ENCODE data around the gene SIRT7. TPM values are rescaled to one million over a fixed set of nuclear protein-coding genes. Genes with fewer than 3 reads are reported as not detected.

Gene SIRT7
- total and polyA plus RNA-seq, 4 donors = 8.5 to 43.1 (median 20.1) TPM

DNA sequence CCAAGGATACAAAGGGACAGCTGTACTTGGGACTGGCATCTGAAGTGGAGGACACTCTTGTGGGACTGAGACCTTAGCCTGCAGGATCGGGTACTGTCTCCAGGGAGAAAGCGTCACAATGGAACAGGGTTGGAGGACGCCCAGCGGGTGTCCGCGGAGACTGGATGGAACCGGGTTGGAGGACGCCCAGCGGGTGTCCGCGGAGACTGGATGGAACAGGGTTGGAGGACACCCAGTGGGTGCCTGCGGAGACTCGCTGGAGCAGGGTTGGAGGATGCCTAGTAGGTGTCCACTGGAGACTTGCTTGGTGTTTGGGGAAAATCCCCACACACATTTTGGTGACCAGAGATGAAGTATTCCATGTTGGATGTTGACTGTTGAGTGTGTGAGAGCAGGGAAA, 29.2 kb upstream of the SIRT7 start, which contains the start of gene MYADML2:
MYADML2 (minus strand) TSS at position 45 of the 400 bp plus-strand sequence. CDS start 5,492 bp downstream, outside the sequence.
- Histone ChIP-seq H3K4me3 (ENCODE audit: low read length in 2 of 2) (no peak within 1 kb of the TSS), H3K27me3 (ENCODE audit: control insufficient read depth in 1 of 2, insufficient read depth in 2 of 2, low read length in 1 of 2) (no peaks in the 10 kb centered on the region), H3K9me3 (ENCODE audit: control insufficient read depth, low read length) (no peaks in the 10 kb centered on the region), H3K36me3 (ENCODE audit: control insufficient read depth in 1 of 2, insufficient read depth in 2 of 2, low read length in 1 of 2) (no peaks in the 10 kb centered on the region), H3K27ac (ENCODE audit: low read depth in 1 of 2, low read length in 2 of 2) (no peak within 1 kb of the TSS), H3K4me1 (ENCODE audit: control insufficient read depth in 1 of 2, insufficient read depth in 2 of 2, low read length in 2 of 2) (no peaks in the 10 kb centered on the region)
- no peak for ATAC-seq (ENCODE audit: low FRiP score)
- DNase-seq = no peak
- intact Hi-C loops (cut with DNase I) = no loop called here
- 87 to 88% methylated on average over 13 of the region's 13 CpGs for WGBS, 2 donors

DNA sequence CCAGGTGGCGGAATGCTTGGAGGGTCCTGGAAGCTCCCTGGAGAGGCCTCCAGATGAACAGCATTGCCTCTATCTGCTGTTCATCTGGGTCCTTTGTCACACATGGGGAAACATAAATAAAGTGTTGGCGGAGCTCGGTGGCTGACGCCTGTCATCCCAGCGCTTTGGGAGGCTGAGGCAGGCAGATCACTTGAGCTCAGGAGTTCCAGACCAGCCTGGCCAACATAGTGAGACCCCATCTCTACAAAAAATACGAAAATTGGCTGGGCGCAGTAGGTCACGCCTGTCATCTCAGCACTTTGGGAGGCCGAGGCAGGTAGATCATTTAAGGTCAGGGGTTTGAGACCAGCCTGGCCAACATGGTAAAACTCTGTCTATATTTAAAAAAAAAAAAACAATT, 26.9 kb upstream of the SIRT7 start:
- ATAC-seq (ENCODE audit: low FRiP score) (no peak), DNase-seq (no peak)
- 81 to 85% methylated on average over 9 of the region's 9 CpGs for WGBS, 2 donors
- Histone ChIP-seq H3K36me3 (ENCODE audit: control insufficient read depth in 1 of 2, insufficient read depth in 2 of 2, low read length in 1 of 2) (no peaks in the 10 kb centered on the region), H3K9me3 (ENCODE audit: control insufficient read depth, low read length) (no peaks in the 10 kb centered on the region), H3K4me3 (ENCODE audit: low read length in 2 of 2) (no peak overlapping the region), H3K27me3 (ENCODE audit: control insufficient read depth in 1 of 2, insufficient read depth in 2 of 2, low read length in 1 of 2) (no peaks in the 10 kb centered on the region), H3K27ac (ENCODE audit: low read depth in 1 of 2, low read length in 2 of 2) (no peak overlapping the region), H3K4me1 (ENCODE audit: control insufficient read depth in 1 of 2, insufficient read depth in 2 of 2, low read length in 2 of 2) (no peaks in the 10 kb centered on the region)
- intact Hi-C loops (cut with DNase I) = no loop called here

DNA sequence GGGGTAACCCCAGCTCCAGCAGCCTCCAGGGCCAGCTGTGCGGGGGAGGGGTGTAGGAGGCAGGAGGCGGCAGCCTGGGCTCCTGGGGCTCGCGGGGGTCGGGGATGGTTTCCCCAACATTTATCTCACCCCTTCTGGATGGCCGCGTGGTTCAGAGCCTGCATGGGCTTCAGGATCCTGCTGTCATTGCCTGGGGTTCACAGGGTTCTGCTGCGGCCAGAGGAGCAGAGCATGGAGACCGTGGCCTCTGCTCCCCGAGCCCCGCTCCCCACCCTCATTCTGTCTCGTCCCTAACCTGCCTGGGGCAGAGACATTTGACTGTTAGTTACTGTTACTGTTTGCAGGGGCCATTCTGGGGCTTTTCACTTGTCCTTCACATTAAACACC, 24.2 kb upstream of the SIRT7 start:
- Histone ChIP-seq H3K4me3 (ENCODE audit: low read length in 2 of 2) (no peak overlapping the region), H3K36me3 (ENCODE audit: control insufficient read depth in 1 of 2, insufficient read depth in 2 of 2, low read length in 1 of 2) (no peaks in the 10 kb centered on the region)
- WGBS, 2 donors = 27 to 36% methylated on average over 11 to 12 of the region's 12 CpGs

DNA sequence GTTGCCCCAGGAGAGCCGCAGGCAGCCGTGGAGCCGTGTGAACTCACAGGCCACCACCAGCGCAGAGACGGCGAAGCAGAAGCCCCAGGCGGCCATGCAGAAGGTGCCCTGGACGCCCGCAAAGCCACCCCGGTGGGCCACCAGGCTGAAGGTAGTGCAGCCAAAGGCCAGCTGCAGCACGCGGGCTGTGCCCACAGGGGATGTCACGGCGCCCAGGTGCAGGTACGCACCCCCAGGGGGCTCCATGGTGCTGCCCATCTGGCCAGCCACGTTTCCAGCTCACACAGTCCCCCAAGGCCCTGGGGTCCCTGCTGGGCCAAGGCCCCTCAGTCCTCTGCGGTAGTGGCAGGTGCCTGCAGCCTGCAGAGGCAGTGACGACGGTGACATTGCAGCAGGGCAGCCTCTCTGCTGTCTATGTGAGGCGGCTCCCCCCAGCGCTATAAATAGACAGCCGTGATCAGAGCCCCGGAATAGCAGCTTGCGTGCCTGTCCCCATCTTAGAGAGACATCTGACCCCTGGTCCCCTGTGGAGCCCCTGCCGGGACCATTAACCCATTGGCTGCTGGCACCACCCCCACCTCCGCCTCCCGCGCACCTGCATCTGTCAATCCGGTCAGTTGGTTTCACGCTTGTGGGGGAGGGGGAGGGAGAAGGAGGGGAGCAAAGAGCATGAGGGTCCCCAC, 23.6 kb upstream of the SIRT7 start:
- Histone ChIP-seq H3K4me1 (ENCODE audit: control insufficient read depth in 1 of 2, insufficient read depth in 2 of 2, low read length in 2 of 2) (no peaks in the 10 kb centered on the region), H3K27ac (ENCODE audit: low read depth in 1 of 2, low read length in 2 of 2) (no peak overlapping the region), H3K27me3 (ENCODE audit: control insufficient read depth in 1 of 2, insufficient read depth in 2 of 2, low read length in 1 of 2) (no peaks in the 10 kb centered on the region), H3K9me3 (ENCODE audit: control insufficient read depth, low read length) (no peaks in the 10 kb centered on the region), H3K4me3 (ENCODE audit: low read length in 2 of 2) (no peak overlapping the region), H3K36me3 (ENCODE audit: control insufficient read depth in 1 of 2, insufficient read depth in 2 of 2, low read length in 1 of 2) (no peaks in the 10 kb centered on the region)
- ATAC-seq (ENCODE audit: low FRiP score) = no peak
- 35 to 36% methylated on average over 30 of the region's 30 CpGs for WGBS, 2 donors
- intact Hi-C loops (cut with DNase I) = no loop called here
- peak in 1 of 2 donors; percentile 75 for DNase-seq

More for the DNA sequence above, 24.2 kb upstream of the SIRT7 start:
- Histone ChIP-seq H3K27ac (ENCODE audit: low read depth in 1 of 2, low read length in 2 of 2) (no peak overlapping the region), H3K4me1 (ENCODE audit: control insufficient read depth in 1 of 2, insufficient read depth in 2 of 2, low read length in 2 of 2) (no peaks in the 10 kb centered on the region), H3K9me3 (ENCODE audit: control insufficient read depth, low read length) (no peaks in the 10 kb centered on the region), H3K27me3 (ENCODE audit: control insufficient read depth in 1 of 2, insufficient read depth in 2 of 2, low read length in 1 of 2) (no peaks in the 10 kb centered on the region)
- DNase-seq (no peak), ATAC-seq (ENCODE audit: low FRiP score) (no peak)
- intact Hi-C loops (cut with DNase I) = no loop called here

DNA sequence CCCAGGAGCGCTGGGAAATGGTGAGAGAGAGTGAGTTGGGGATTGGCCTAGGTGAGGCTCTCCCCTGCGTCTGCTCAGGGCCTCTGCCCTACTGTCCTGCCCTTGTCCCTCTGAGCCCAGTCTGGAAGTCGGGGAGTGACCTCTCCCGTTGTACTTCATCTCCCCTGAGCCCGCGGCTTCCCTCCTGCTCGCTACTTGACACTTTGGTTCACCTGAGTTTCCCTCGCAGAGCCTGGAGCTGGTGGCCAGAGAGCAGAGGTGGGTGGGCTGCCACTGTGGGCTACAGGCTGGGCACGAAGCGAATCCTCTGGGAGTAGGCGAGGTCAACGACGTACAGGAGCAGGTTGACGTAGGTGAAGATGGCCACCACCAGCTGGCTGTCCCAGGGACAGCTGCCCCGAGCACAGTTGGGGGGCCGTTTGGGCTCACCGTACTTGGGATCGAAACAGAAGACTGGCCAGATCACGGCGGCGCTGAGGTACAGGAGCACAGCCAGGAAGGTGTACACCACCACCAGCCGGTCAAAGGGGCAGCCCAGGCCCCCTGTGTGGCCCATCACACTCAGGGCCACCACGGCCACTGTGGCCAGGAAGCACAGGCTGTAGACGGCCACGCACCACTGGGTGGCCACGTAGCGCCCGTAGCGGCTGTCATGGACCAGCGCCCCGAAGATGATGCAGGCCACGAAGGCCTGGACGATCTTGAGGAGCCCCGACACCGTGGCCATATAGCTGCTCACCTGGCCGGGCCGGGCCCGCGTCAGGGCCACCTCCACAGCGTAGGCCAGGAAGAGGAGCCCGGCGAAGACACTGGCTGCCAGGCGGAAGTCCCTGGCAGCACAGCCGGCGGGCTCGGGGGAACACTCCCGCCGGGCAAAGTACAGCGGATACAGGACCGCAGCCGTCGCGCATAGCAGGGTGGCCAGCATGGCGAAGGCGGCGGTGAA, 22.8 kb upstream of the SIRT7 start:
- ATAC-seq (ENCODE audit: low FRiP score) (no peak), DNase-seq (no peak)
- H3K27ac ChIP-seq (ENCODE audit: low read depth in 1 of 2, low read length in 2 of 2) = no peak overlapping the region
- no peaks in the 10 kb centered on the region for H3K27me3 ChIP-seq (ENCODE audit: control insufficient read depth in 1 of 2, insufficient read depth in 2 of 2, low read length in 1 of 2)
- intact Hi-C loops (cut with DNase I) = no loop called here
- 87 to 89% methylated on average over 56 of the region's 56 CpGs for WGBS, 2 donors
- no peaks in the 10 kb centered on the region for H3K36me3 ChIP-seq (ENCODE audit: control insufficient read depth in 1 of 2, insufficient read depth in 2 of 2, low read length in 1 of 2)
- H3K9me3 ChIP-seq (ENCODE audit: control insufficient read depth, low read length) = no peaks in the 10 kb centered on the region
- H3K4me3 ChIP-seq (ENCODE audit: low read length in 2 of 2) = no peak overlapping the region
- H3K4me1 ChIP-seq (ENCODE audit: control insufficient read depth in 1 of 2, insufficient read depth in 2 of 2, low read length in 2 of 2) = no peaks in the 10 kb centered on the region

GRCh38 chr17:81939881-81940385, 22.0 kb upstream of the SIRT7 start:
- H3K9me3 ChIP-seq (ENCODE audit: control insufficient read depth, low read length) = no peaks in the 10 kb centered on the region
- peak; percentile 88 to 92 for DNase-seq
- intact Hi-C loops (cut with DNase I) = no loop called here
- no peak overlapping the region for H3K27ac ChIP-seq (ENCODE audit: low read depth in 1 of 2, low read length in 2 of 2)
- 11 to 15% methylated on average over 21 of the region's 21 CpGs for WGBS, 2 donors
- peak; percentile 37 for ATAC-seq (ENCODE audit: low FRiP score)
- no peaks in the 10 kb centered on the region for H3K4me1 ChIP-seq (ENCODE audit: control insufficient read depth in 1 of 2, insufficient read depth in 2 of 2, low read length in 2 of 2)
- no peaks in the 10 kb centered on the region for H3K36me3 ChIP-seq (ENCODE audit: control insufficient read depth in 1 of 2, insufficient read depth in 2 of 2, low read length in 1 of 2)
- H3K4me3 ChIP-seq (ENCODE audit: low read length in 2 of 2) = no peak overlapping the region
- H3K27me3 ChIP-seq (ENCODE audit: control insufficient read depth in 1 of 2, insufficient read depth in 2 of 2, low read length in 1 of 2) = no peaks in the 10 kb centered on the region

DNA sequence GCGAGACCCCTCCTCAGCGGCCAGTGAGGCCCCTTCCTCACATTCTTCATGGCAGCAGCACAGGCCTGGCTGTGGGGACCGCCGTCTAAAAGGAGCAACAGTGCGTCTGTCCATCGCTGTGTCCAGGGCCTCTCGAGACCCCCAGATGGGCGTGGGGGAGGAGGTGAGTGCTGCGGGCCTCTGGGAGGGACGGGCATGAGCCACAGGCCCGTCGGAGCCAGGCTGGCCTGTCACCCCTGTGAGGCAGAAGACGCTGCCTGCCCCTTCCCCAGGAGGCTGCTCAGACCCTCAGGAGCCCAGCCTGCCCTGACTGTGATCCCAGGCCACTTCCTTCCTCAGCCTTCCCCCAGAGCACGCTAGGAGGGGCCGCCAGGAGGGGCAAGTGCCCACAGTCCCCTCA, 21.2 kb upstream of the SIRT7 start:
- Histone ChIP-seq H3K9me3 (ENCODE audit: control insufficient read depth, low read length) (no peaks in the 10 kb centered on the region), H3K27me3 (ENCODE audit: control insufficient read depth in 1 of 2, insufficient read depth in 2 of 2, low read length in 1 of 2) (no peaks in the 10 kb centered on the region), H3K4me3 (ENCODE audit: low read length in 2 of 2) (no peak overlapping the region), H3K4me1 (ENCODE audit: control insufficient read depth in 1 of 2, insufficient read depth in 2 of 2, low read length in 2 of 2) (no peaks in the 10 kb centered on the region), H3K36me3 (ENCODE audit: control insufficient read depth in 1 of 2, insufficient read depth in 2 of 2, low read length in 1 of 2) (no peaks in the 10 kb centered on the region), H3K27ac (ENCODE audit: low read depth in 1 of 2, low read length in 2 of 2) (no peak overlapping the region)
- intact Hi-C loops (cut with DNase I) = no loop called here
- WGBS, 2 donors = 85% methylated on average over 15 of the region's 15 CpGs
- ATAC-seq (ENCODE audit: low FRiP score) (no peak), DNase-seq (no peak)

DNA sequence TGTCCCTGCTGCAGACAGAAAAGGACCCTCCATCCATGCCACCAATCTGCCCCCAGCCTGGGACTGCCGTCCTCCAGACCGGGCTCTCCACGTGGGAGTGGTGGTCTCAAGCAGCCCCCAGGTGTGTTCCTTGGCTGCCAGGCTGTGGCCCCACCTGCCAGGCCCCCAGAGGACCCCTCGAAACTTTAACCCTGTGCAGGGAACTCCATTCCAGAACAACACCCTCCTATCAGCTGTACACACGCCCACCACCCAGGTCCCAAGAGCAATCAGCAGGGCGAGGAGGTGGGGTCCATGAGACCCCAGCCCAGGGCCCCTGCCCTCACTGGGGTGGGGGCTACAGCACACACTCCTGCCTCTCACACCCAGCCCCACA, 17.7 kb upstream of the SIRT7 start:
- WGBS, 2 donors = 87 to 94% methylated on average over 6 of the region's 6 CpGs
- intact Hi-C loops (cut with DNase I) = no loop called here

More for the DNA sequence above, 17.7 kb upstream of the SIRT7 start:
- H3K9me3 ChIP-seq (ENCODE audit: control insufficient read depth, low read length) = no peaks in the 10 kb centered on the region
- DNase-seq = peak in 1 of 2 donors; percentile 34
- H3K27me3 ChIP-seq (ENCODE audit: control insufficient read depth in 1 of 2, insufficient read depth in 2 of 2, low read length in 1 of 2) = no peaks in the 10 kb centered on the region
- no peaks in the 10 kb centered on the region for H3K36me3 ChIP-seq (ENCODE audit: control insufficient read depth in 1 of 2, insufficient read depth in 2 of 2, low read length in 1 of 2)
- H3K4me3 ChIP-seq (ENCODE audit: low read length in 2 of 2) = no peak overlapping the region
- no peaks in the 10 kb centered on the region for H3K4me1 ChIP-seq (ENCODE audit: control insufficient read depth in 1 of 2, insufficient read depth in 2 of 2, low read length in 2 of 2)
- no peak for ATAC-seq (ENCODE audit: low FRiP score)
- H3K27ac ChIP-seq (ENCODE audit: low read depth in 1 of 2, low read length in 2 of 2) = no peak overlapping the region

All from aorta (tissue), 5 donors.